NCI-H82 treated with DMSO at 0.1 percent for 48 hours (cell line): ENCODE measurements around the gene ALPP.
"Not testable (repeated sequence)": the region's sequence is repeated elsewhere in the genome, so short reads cannot be mapped to it uniquely, and the experiment has no call there.

ENCODE experiments used
- DNase-seq: peaks from one replicate; lab custom pipeline; 2025; ENCODE audit not compliant: unreplicated experiment; lab: John Stamatoyannopoulos, UW

ALPP gene

GRCh38 chr2:232419245-232420072 lies 40.9 kb downstream of the ALPP start:
- DNase-seq, result no peak

DNA sequence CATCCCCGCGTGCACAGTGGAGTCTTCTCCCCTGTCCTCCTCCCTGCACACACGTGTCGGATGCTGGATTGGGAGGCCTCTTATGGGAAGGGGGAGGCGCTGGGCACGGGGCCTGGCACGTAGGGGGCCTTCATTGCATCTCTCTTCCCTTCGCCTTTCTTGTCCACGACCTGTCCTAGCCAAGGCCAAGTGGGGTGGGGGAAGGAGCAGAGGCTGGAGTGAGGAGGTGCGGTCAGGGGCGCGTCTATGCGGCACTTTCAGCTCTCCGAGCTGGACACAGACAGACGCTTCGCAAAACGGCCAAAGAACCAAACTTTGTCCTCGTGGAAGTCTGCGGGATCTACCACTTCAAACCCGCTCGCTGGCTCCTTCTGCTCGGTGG lies 41.5 kb downstream of the ALPP start:
- DNase-seq, result no peak

- no peak for DNase-seq
These were observed 42.1 kb downstream of the ALPP start for GRCh38 chr2:232420463-232421188.

- DNase-seq, result no peak
These were observed 42.7 kb downstream of the ALPP start for GRCh38 chr2:232421189-232421785.

- no peak for DNase-seq
These were observed 43.5 kb downstream of the ALPP start for GRCh38 chr2:232422051-232422450.

GRCh38 chr2:232422996-232423395 lies 44.4 kb downstream of the ALPP start:
- DNase-seq, result peak; percentile 7

- not testable (repeated sequence) for DNase-seq
These were observed 44.9 kb downstream of the ALPP start for GRCh38 chr2:232423407-232423806.

DNA sequence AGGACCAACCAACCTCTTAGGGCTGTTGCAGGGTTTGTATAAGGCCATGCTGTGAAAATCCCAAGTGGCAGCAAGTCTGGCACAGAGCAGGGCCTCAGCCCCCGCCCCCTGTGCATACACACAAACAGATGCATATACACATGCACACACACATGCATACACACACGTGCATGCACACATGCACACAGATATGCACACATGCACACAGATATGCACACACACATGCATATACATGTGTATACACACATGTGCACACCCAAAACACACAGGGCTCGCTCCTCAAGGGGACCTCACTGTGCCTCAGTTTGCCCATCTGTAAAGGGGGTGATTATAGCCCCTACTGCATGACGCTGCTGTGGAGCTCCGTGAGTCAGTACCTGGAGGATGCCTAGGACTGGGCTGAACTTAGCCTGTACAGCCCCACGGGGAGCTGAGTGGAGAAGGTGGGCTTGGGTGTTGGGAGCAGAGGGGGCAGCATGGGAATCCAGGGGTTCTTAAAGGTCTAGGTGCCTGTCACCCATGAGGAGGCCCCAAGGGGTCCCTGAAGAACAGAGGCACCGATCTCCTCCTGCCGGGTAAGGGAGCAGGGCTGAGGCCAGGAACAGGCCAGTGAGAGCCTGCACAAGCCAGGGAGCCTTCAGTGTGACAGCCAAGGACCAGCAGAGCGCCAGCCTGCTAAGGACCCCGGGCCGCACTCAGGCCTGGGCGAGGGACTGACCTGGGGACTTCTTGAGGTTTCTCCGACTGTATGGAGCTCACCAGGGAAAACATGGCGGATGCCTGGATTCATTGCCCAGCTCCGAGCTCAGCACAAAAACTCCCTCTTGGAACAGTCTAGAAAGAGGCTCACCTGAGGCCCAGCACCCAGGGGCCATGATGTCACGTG lies 53.4 kb downstream of the ALPP start:
- DNase-seq, result no peak
